T-helper 2 cell (primary cell): Measurements from ENCODE around the gene ELAVL3.

Experiments
- DNase-seq, 5 experiments: peaks; one replicate each; pipeline versions ENCODE4 v3.0.0 to v3.0.0-alpha.2; 2012 to 2022

Gene ELAVL3

DNA sequence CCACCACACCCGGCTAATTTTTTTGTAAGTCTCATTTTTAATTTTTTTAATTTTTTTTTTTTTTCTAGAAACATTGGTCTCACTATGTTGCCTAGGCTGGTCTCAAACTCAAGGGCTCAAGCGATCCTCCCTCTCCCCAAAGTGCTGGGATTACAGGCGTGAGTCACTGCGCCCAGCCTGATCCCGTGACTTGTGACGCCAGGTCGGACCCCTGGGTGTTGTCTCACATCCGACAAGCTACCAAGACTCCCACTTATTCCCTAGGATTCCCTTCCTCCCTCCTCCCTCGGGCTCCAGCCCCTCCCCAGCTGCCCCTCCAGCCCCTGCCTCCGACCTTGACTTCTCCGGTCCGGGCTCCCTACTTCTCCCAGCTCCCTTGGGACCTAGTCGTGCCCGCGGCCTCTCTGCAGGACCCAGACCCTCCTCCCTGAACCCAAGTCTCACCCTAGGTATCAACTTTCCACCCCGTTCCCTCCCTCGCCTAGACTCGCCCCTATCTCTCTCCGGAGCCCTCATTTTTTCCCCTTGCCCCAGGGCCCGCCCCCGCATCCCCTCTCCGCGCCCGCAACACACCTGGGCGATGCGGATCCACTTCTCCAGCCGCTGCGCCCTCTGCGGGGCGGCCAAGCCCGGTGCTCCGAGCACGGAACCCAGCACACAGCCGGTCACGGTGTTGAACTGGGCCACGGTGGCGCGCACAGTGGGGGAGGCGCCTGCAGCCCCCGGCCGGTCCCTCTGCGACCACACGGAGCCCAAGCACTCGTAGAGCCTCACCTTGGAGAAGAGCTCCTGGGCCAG lies 74.8 kb downstream of the ELAVL3 start:
- DNase-seq = peak in 1 of 5 experiments; percentile 18

- no peak for DNase-seq
These were observed 76.1 kb downstream of the ELAVL3 start for GRCh38 chr19:11404588-11405222.

DNA sequence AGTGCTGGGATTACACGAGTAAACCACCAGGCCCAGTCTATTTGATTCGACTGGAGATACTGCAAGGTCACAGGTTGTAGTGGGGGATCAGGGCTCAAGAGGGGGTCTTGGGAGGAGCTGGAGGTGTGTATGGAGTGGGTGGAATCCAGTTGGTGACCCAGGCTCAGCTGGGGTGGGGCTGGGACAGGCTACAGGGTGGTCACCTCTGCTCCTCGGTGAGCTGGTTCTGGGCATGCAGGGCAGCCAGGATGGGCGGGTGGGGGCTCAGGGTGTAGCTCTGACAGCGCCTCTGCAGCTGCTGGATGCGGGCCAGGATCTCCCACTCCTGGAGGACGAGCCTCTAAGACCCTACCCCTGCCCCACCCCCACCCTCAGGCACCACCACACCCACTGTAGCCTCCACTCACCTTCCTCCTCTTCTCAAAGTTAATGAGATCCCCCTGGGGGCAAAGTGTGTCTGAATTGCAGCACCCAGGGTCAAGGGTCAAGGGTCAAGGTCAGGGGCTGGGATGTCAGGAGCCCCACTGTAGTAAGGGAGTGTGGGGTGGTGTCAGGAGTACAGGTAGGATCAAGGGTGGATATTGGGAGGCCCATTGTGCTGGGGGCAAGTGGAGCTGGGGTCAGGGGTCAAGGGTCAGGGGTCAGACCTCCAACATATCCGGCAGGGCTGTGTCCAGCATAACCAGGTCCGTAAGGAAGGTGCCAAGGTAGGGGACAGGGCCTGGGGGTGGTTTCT lies 78.9 kb downstream of the ELAVL3 start:
- no peak for DNase-seq
